Upper lobe of left lung (tissue), 4 donors: ENCODE data around the gene KCNJ11.

Experiments
- CTCF ChIP-seq, 6 experiments: fragments of 450-650 bp in 4 of 6; fragments of 200-600 bp in 2 of 6; sonication (generic) in 2 of 6; IDR thresholded peaks; one replicate each; pipeline ENCODE4 v1.5.1; 2016 to 2019; ENCODE audit warnings: antibody characterized with exemption in 6 of 6
- POLR2A ChIP-seq, 4 donors: fragments of 450-650 bp; IDR thresholded peaks; one replicate each; pipeline ENCODE4 v1.5.1; 2016 to 2017; ENCODE audit warnings: antibody characterized with exemption in 4 of 4, mild to moderate bottlenecking in 2 of 4
- POLR2AphosphoS5 ChIP-seq, 2 donors: sonication (generic); formaldehyde crosslinking; IDR thresholded peaks; one replicate each; pipeline ENCODE4 v1.5.1; 2017; ENCODE audit warnings: antibody characterized with exemption in 2 of 2

- TF ChIP-seq POLR2A (IDR thresholded peaks at IDR 0.05) (no peak), CTCF (IDR thresholded peaks at IDR 0.05) (no peak), POLR2AphosphoS5 (IDR thresholded peaks at IDR 0.05) (no peak)
These were observed 12.9 kb upstream of the KCNJ11 start for GRCh38 chr11:17401316-17401715.
